Cardiac muscle cell (in vitro differentiated cells and primary cell): Measurements from ENCODE around the gene RASA3. TPM values are rescaled to one million over a fixed set of nuclear protein-coding genes. Genes with fewer than 3 reads are reported as not detected.

ENCODE experiments used
- DNase-seq, 2 donors: peaks; one replicate each; pipeline versions ENCODE4 v3.0.0 to v3.0.0-alpha.2; 2010 to 2017; ENCODE audit warnings: low read depth in 1 of 2, low spot score in 1 of 2
- H3K27ac ChIP-seq: fragments of 200-600 bp; sonication (generic); 2 replicates; pipeline ENCODE4 v1.5.1; 2016
- H3K27me3 ChIP-seq: fragments of 200-600 bp; sonication (generic); 2 replicates; pipeline ENCODE4 v1.6.0; 2016; ENCODE audit warnings: control low read depth
- H3K36me3 ChIP-seq: fragments of 200-600 bp; sonication (generic); 2 replicates; pipeline ENCODE4 v1.5.1; 2016; ENCODE audit warnings: control low read depth
- H3K4me1 ChIP-seq: fragments of 200-600 bp; sonication (generic); 2 replicates; pipeline ENCODE4 v1.8.1; 2017; ENCODE audit warnings: low read depth, mild to moderate bottlenecking, mixed run types
- H3K4me3 ChIP-seq: fragments of 200-600 bp; sonication (generic); 2 replicates; pipeline ENCODE4 v1.5.1; 2016; ENCODE audit warnings: mild to moderate bottlenecking
- H3K9me3 ChIP-seq: fragments of 200-600 bp; sonication (generic); 2 replicates; pipeline ENCODE4 v1.5.1; 2017; ENCODE audit warnings: low read depth, mild to moderate bottlenecking, control low read depth
- polyA plus RNA-seq: library from polyadenylated mRNA; unstranded; fragments of >200 nt; fragmentation: Nextera tagmentation; extraction: Ambion mirVana; gene quantifications from 2 replicates; pipeline ENCODE4 v1.2.1, GENCODE V29; 2016
- total RNA-seq: library from RNA; depleted of rRNA; stranded (reverse); fragments of >200 nt; gene quantifications from 2 replicates; pipeline ENCODE4 v1.2.3, GENCODE V29; 2016
- TF ChIP-seq, protein P1 (sequence below): IDR thresholded peaks from 2 replicates; pipeline ENCODE4 v1.5.1; 2012; ENCODE audit warnings: low read depth, mild to moderate bottlenecking, low read length

The RASA3 gene
- total and polyA plus RNA-seq, 2 experiments from 2014 or later = 14.0 to 26.0 TPM

DNA sequence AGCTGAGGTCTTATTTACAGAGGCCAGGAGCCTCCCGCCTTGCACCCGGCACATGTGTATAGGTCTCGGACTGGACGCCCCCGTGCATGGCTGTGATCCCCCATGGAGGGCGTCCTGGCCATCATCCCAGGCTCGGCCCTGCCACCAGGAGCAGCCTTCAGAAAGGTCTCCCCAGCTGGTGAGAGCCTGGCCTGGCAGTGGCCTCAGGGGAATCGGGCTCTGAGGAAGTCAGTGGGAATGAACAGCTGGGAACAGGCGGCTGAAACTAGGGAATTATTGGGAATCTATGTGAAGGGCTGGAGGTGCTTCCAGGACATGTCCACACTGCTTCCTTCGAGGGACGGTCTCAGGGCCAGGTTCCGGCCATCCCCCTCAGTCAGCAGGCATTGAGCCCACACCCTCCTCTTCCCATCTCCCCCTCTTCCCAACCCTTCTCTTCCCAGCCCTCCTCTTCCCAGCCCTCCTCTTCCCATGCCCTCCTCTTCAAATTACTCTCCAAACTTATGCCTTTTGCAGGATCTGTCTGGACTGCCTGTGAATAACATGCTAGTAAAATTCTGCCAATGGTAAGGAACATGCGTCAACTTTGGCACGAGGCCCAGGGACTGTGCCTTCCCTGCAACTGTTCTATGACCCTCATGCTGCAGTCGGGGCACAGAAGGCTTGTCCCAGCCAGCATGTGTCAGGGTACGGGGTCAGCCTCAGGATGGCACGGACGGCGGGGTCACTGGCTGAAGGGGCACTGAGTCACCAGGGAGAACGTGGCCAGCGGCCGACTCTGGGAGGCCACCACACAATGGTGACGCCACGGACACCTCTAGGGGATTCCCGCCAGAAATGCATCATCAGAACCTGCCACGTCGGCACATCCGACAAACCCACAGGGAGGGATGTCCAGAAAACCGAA is 134.3 kb downstream of the RASA3 start:
- H3K9me3 ChIP-seq = no peaks in the 10 kb centered on the region
- H3K27me3 ChIP-seq = no peaks in the 10 kb centered on the region
- H3K4me1 ChIP-seq = no peaks in the 10 kb centered on the region
- no peak overlapping the region for H3K27ac ChIP-seq
- DNase-seq = peak in 1 of 2 donors; percentile 71
- H3K36me3 ChIP-seq = no peaks in the 10 kb centered on the region
- TF ChIP-seq, protein P1, sequence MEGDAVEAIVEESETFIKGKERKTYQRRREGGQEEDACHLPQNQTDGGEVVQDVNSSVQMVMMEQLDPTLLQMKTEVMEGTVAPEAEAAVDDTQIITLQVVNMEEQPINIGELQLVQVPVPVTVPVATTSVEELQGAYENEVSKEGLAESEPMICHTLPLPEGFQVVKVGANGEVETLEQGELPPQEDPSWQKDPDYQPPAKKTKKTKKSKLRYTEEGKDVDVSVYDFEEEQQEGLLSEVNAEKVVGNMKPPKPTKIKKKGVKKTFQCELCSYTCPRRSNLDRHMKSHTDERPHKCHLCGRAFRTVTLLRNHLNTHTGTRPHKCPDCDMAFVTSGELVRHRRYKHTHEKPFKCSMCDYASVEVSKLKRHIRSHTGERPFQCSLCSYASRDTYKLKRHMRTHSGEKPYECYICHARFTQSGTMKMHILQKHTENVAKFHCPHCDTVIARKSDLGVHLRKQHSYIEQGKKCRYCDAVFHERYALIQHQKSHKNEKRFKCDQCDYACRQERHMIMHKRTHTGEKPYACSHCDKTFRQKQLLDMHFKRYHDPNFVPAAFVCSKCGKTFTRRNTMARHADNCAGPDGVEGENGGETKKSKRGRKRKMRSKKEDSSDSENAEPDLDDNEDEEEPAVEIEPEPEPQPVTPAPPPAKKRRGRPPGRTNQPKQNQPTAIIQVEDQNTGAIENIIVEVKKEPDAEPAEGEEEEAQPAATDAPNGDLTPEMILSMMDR = no peak
- no peak overlapping the region for H3K4me3 ChIP-seq

DNA sequence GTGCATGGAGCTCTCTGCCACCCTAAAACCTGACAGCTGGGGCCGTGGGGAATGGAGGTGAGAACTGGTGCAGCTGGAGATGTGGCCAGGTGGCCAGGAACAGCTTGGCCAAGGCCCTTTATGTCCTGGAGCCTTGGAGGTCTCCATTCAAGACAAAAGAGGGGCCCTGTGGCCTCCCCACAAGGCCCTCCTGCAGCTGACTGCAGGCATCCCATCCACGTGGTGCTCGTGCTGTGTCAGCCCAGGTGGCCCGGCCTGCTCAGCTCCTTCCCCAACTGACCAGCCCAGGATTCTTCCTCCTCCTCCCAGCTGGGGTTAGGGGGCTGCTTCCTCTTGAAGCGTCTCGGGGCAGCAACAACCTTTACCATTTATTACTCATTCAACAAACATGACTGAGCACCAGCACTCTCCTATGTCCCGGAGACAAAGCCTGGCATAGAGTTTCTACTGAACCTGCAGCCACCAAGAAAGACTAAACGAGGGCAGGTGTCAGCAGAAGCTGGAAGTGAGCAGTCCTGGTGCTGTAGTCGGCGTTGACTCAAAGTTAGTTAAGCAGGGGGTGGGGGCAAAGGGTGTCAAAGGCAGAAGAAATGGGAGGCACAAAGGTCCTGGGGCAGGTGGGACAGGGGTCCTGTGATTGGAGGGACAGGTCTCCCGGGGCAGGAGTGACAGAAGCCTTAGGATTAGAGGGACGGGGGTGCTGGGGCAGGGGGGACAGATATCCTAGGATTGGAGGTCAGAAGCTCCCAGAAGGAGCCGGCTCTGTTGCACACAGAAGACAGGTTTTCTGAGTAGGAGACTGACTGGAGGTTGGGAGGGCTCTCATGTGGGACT is 135.3 kb downstream of the RASA3 start:
- TF ChIP-seq, protein P1 = no peak
- Histone ChIP-seq H3K27me3 (no peaks in the 10 kb centered on the region), H3K36me3 (no peaks in the 10 kb centered on the region), H3K4me1 (no peaks in the 10 kb centered on the region), H3K9me3 (no peaks in the 10 kb centered on the region), H3K27ac (no peak overlapping the region), H3K4me3 (no peak overlapping the region)
- no peak for DNase-seq

DNA sequence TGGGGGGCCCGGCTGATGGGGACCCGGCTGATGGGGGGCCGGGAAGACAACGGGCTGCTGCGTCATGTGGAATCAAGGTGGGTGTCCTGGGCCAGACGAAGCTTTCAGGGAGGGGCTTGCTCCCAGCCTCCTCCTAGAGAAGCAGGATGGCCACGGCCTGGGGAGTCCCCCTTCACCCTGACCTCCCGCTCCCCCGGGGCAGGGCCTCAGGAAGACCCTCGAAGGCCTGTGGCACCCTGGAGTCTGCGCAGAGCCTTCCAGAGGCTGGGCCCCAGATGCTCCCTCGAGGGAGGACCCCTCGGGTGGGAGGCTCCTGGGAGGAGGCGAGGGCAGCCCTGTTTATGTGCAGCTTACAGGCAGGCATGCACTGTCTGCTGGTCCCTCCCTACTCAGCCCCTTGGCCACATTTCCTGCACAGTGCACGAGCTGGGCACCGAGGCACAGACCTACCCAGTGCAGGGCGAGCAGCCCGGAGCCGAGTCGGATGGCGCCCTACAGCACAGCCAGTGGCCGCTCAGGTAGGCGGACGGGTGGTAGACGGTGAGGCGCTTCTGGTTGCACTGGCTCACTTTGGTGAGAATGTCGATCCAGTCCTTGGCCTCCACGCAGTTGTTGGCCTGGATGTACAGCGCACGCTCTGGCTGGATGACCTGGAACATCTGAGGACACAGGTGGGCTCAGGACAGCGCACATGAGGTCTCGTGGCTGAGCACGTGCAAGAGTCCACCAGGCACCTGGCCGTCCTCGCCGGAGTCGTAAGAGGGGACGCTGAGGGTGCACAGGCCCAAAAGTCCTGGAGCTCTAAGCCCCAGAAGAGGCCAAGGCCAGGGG is 136.1 kb downstream of the RASA3 start:
- Histone ChIP-seq H3K4me1 (peaks cover 4% of the 10 kb centered on the region), H3K36me3 (no peaks in the 10 kb centered on the region), H3K4me3 (no peak overlapping the region), H3K27me3 (no peaks in the 10 kb centered on the region), H3K9me3 (no peaks in the 10 kb centered on the region), H3K27ac (no peak overlapping the region)
- DNase-seq = no peak
- TF ChIP-seq, protein P1 = no peak

DNA sequence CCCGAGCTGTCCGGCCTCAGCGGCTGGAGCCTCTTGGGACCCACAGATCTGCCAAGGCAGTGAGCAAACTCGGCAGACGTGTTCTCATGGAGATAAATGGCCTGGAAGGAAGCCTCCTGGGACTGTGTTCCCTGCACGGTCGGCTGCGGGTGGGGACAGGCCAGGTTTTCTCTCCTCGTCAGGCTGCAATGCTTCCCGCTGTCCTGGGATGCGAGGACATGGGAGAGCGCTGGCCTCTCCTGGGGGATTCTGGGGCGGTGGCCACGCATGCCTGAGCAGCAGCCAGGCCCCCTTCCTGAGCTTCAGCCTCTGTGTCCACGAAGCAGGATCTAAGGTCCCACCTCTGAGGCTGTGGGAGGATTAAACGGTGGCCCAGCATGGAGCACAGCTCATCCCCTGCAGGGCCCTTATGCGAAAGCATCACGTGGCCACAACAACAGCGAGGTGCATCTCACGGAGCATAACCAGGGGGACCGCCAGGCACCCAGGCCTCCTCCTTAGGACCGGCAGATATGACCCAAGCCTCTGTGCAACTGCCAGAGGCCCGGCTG is 137.3 kb downstream of the RASA3 start:
- Histone ChIP-seq H3K4me3 (no peak overlapping the region), H3K4me1 (peaks cover 5% of the 10 kb centered on the region), H3K36me3 (peaks cover under 1% of the 10 kb centered on the region), H3K27ac (no peak overlapping the region), H3K9me3 (no peaks in the 10 kb centered on the region), H3K27me3 (no peaks in the 10 kb centered on the region)
- TF ChIP-seq, protein P1 = no peak
- no peak for DNase-seq
